22Rv1 (cell line): Measurements from ENCODE around the gene DAAM1.

Source experiments
- ZFX ChIP-seq: fragments of 450-650 bp; IDR thresholded peaks from 2 replicates; pipeline ENCODE4 v1.6.1; 2017; ENCODE audit warnings: antibody characterized with exemption, borderline replicate concordance
- TF ChIP-seq, protein P1 (sequence below): fragments of 450-650 bp; IDR thresholded peaks from 2 replicates; pipeline ENCODE4 v1.5.1; 2017; ENCODE audit warnings: mild to moderate bottlenecking

GRCh38 chr14:59161561-59162175 lies 26.8 kb upstream of the DAAM1 start:
- TF ChIP-seq, protein P1, sequence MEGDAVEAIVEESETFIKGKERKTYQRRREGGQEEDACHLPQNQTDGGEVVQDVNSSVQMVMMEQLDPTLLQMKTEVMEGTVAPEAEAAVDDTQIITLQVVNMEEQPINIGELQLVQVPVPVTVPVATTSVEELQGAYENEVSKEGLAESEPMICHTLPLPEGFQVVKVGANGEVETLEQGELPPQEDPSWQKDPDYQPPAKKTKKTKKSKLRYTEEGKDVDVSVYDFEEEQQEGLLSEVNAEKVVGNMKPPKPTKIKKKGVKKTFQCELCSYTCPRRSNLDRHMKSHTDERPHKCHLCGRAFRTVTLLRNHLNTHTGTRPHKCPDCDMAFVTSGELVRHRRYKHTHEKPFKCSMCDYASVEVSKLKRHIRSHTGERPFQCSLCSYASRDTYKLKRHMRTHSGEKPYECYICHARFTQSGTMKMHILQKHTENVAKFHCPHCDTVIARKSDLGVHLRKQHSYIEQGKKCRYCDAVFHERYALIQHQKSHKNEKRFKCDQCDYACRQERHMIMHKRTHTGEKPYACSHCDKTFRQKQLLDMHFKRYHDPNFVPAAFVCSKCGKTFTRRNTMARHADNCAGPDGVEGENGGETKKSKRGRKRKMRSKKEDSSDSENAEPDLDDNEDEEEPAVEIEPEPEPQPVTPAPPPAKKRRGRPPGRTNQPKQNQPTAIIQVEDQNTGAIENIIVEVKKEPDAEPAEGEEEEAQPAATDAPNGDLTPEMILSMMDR: no peak
- no peak for TF ChIP-seq ZFX
